ENCODE data around the gene GIT2.

DNA sequence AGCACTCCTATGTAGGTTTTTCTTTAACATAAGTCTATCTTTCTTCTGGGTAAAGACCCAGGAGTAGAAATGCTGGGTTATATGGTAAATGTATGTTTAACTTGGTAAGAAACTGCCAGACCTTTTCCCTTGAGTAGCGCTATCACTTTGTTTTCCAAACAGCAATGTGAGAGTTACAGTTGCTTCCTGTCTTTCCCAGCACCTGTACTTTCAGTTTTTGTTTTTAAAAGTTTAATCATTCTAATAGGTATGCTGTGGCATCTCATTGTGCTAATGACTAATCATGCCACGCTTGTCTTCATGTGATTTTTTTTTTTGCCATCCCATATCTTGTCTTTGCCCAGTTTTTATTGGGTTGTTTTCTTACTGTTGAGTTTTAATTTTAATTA, 28.1 kb downstream of the GIT2 start:
- TF ChIP-seq CTCF (IDR thresholded peaks at IDR 0.05 in 8 of 11, conservative IDR thresholded peaks at IDR 0.05 in 3 of 11) (no peak), POLR2AphosphoS5 (IDR thresholded peaks at IDR 0.05) (no peak)

All from spleen (tissue), 7 donors.